ENCODE measurements around the gene MRAS. TPM values are rescaled to one million over a fixed set of nuclear protein-coding genes. Genes with fewer than 3 reads are reported as not detected.
A peak's percentile ranks its signal among the peaks of the same experiment; 100 is the strongest.
"Not testable (repeated sequence)": the region's sequence is repeated elsewhere in the genome, so short reads cannot be mapped to it uniquely, and the experiment has no call there.

Gene MRAS
- total and polyA plus RNA-seq, 5 experiments from 2014 or later: 0.13 TPM; not detected in 4

- H3K9me3 Mint-ChIP-seq: peaks cover 0 to 3% (median 0%) of the 10 kb centered on the region in 9 donors
- no peak overlapping the region for H3K27ac Mint-ChIP-seq
- H3K27me3 Mint-ChIP-seq: peaks cover 0 to 2% (median 0%) of the 10 kb centered on the region in 5 donors
- H3K36me3 Mint-ChIP-seq: no peaks in the 10 kb centered on the region
- no peaks in the 10 kb centered on the region for H3K4me1 Mint-ChIP-seq
- POLR2A ChIA-PET: no interaction called here
- DNase-seq: no peak
- H3K4me3 Mint-ChIP-seq: no peak overlapping the region
- ATAC-seq: no peak
Observed at GRCh38 chr3:138423316-138423715, 74.9 kb downstream of the MRAS start.

DNA sequence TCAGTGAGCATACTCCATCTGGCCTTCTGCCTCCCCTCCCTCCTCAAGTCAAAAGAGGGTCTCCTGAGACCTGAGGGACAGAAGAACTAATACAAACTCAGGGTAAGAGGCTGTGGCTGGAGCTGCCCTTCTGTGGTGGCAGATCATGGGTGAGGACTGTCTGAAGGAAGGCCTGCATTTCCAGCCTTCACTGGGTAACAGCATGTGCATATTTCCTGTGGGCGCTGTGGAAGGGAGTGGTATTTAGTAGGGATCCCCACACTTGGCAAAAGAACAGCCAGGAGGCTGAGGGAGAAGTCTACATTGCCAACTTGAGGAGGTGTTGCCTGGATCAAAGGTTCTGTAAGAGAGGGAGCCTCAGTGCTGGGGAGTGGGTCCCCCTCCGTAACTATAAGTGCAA lies 75.9 kb downstream of the MRAS start:
- no peak overlapping the region for H3K4me3 Mint-ChIP-seq
- no peak for ATAC-seq
- H3K36me3 Mint-ChIP-seq: no peaks in the 10 kb centered on the region
- H3K27ac Mint-ChIP-seq: no peak overlapping the region
- H3K27me3 Mint-ChIP-seq: peaks cover 0 to 4% (median 0%) of the 10 kb centered on the region in 5 donors
- DNase-seq: no peak
- H3K4me1 Mint-ChIP-seq: no peaks in the 10 kb centered on the region
- H3K9me3 Mint-ChIP-seq: peaks cover 0 to 3% (median 0%) of the 10 kb centered on the region in 9 donors
- POLR2A ChIA-PET: no interaction called here

- POLR2A ChIA-PET: no interaction called here
- Mint-ChIP-seq H3K36me3 (no peaks in the 10 kb centered on the region), H3K9me3 (peaks cover 0 to 3% (median 0%) of the 10 kb centered on the region in 9 donors), H3K27me3 (peaks cover under 1 to 7% (median 2%) of the 10 kb centered on the region in 5 donors), H3K4me3 (no peak overlapping the region), H3K4me1 (no peaks in the 10 kb centered on the region), H3K27ac (no peak overlapping the region)
- DNase-seq: no peak
- ATAC-seq: no peak
Observed at GRCh38 chr3:138426211-138426610, 77.8 kb downstream of the MRAS start.

DNA sequence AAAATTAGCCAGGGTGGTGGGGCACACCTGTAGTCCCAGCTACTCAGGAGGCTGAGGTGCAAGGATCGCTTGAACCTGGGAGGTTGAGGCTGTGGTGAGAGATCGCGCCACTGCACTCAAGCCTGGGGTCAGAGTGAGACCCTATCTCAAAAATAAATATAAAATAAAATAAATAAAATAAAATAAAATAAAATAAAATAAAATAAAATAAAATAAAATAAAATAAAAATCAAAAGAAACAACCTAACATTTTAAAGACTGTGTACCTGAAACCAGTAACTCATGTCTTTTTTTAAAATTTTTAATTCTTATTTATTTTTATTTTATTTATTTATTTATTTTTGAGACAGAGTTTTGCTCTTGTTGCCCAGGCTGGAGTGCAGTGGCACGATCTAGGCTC lies 78.4 kb downstream of the MRAS start:
- H3K4me3 Mint-ChIP-seq, H3K27ac Mint-ChIP-seq, DNase-seq, H3K4me1 Mint-ChIP-seq, POLR2A ChIA-PET, ATAC-seq, H3K36me3 Mint-ChIP-seq, H3K9me3 Mint-ChIP-seq: not testable (repeated sequence)
- peaks cover 4 to 11% (median 6%) of the 10 kb centered on the region in 5 donors for H3K27me3 Mint-ChIP-seq

DNA sequence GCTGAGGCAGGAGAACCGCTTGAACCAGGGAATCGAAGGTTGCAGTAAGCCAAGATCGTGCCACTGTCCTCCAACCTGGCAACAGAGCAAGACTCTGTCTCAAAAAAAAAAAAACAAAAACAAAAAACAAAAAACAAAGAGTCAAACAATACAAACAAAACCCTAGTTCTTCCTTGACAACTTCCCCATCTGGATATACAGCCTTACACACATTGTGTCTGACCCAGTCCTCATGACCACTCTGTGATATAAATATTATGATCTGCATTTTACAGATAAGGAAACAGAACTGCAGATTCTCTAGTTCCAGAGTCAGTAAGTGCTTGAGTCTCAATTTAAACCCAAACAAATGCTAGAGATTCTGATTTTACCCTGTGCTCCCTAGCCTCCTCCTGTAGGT lies 81.3 kb downstream of the MRAS start:
- Mint-ChIP-seq H3K9me3 (no peaks in the 10 kb centered on the region), H3K4me3 (no peak overlapping the region), H3K4me1 (peaks cover 3 to 12% (median 9%) of the 10 kb centered on the region in 4 donors), H3K27me3 (peaks cover 14 to 30% (median 25%) of the 10 kb centered on the region in 5 donors), H3K36me3 (peaks cover 0 to 2% (median 0%) of the 10 kb centered on the region in 3 donors), H3K27ac (no peak overlapping the region)
- no peak for ATAC-seq
- POLR2A ChIA-PET: no interaction called here
- no peak for DNase-seq

GRCh38 chr3:138432576-138433240 lies 84.3 kb downstream of the MRAS start:
- Mint-ChIP-seq H3K4me1 (peaks cover 5 to 16% (median 13%) of the 10 kb centered on the region in 4 donors), H3K9me3 (no peaks in the 10 kb centered on the region), H3K27me3 (peaks cover 25 to 51% (median 48%) of the 10 kb centered on the region in 5 donors), H3K4me3 (peak overlapping the region in 6 of 10 donors; percentile 20 to 82 (median 48)), H3K36me3 (peaks cover 0 to 2% (median 0%) of the 10 kb centered on the region in 3 donors), H3K27ac (no peak overlapping the region)
- ATAC-seq: no peak
- POLR2A ChIA-PET: no interaction called here
- DNase-seq: no peak

DNA sequence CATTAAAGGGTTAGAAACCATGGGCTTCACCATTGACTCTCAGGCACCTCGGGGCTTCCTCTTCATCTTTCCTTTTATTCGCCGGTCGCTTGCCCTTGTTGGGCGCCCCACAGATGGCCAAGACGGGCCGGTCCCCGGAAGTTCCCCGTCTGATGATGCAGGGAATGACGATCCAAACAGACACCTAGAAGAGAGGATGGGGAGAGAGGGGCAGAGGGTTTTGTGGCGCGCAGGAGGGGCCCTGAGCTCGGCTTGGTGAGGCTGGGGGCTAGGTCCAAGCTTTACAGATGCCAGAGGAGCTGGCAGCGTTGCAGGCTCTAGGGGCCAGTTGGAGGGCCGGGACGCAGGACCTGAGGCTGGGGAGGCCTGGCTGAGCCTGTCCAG lies 85.5 kb downstream of the MRAS start:
- H3K27ac Mint-ChIP-seq: peak overlapping the region in 1 of 10 donors; percentile 13
- no peak for ATAC-seq
- H3K27me3 Mint-ChIP-seq: peaks cover 26 to 62% (median 53%) of the 10 kb centered on the region in 5 donors
- H3K36me3 Mint-ChIP-seq: peaks cover 0 to 2% (median 0%) of the 10 kb centered on the region in 3 donors
- POLR2A ChIA-PET: interaction anchor here (1.1 kb wide), 1 partner anchor 16 kb away, joined by 3 read pairs; no protein-coding TSS in a partner anchor
- DNase-seq: no peak
- peaks cover 5 to 16% (median 13%) of the 10 kb centered on the region in 4 donors for H3K4me1 Mint-ChIP-seq
- H3K4me3 Mint-ChIP-seq: peak overlapping the region; percentile 55 to 82 (median 72)
- H3K9me3 Mint-ChIP-seq: no peaks in the 10 kb centered on the region

GRCh38 chr3:138434276-138434874 lies 86.0 kb downstream of the MRAS start, which contains the start of gene ESYT3:
Gene ESYT3 (plus strand): TSS chr3:138434616. CDS start chr3:138434799, 183 bp downstream.
- POLR2A ChIA-PET: interaction anchor here (1.1 kb wide), 1 partner anchor 17 kb away, joined by 3 read pairs; no protein-coding TSS in a partner anchor
- DNase-seq (peak in 5 of 10 donors; percentile 2 to 34 (median 19)), ATAC-seq (peak; percentile 87 to 96)
- peak within 1 kb of the TSS; percentile 60 to 82 (median 72) for H3K4me3 Mint-ChIP-seq
- H3K27me3 Mint-ChIP-seq: peaks cover 23 to 63% (median 51%) of the 10 kb centered on the region in 5 donors
- peaks cover 0 to 2% (median 0%) of the 10 kb centered on the region in 3 donors for H3K36me3 Mint-ChIP-seq
- peaks cover 5 to 16% (median 13%) of the 10 kb centered on the region in 4 donors for H3K4me1 Mint-ChIP-seq
- no peaks in the 10 kb centered on the region for H3K9me3 Mint-ChIP-seq
- H3K27ac Mint-ChIP-seq: peak within 1 kb of the TSS in 1 of 10 donors; percentile 13

DNA sequence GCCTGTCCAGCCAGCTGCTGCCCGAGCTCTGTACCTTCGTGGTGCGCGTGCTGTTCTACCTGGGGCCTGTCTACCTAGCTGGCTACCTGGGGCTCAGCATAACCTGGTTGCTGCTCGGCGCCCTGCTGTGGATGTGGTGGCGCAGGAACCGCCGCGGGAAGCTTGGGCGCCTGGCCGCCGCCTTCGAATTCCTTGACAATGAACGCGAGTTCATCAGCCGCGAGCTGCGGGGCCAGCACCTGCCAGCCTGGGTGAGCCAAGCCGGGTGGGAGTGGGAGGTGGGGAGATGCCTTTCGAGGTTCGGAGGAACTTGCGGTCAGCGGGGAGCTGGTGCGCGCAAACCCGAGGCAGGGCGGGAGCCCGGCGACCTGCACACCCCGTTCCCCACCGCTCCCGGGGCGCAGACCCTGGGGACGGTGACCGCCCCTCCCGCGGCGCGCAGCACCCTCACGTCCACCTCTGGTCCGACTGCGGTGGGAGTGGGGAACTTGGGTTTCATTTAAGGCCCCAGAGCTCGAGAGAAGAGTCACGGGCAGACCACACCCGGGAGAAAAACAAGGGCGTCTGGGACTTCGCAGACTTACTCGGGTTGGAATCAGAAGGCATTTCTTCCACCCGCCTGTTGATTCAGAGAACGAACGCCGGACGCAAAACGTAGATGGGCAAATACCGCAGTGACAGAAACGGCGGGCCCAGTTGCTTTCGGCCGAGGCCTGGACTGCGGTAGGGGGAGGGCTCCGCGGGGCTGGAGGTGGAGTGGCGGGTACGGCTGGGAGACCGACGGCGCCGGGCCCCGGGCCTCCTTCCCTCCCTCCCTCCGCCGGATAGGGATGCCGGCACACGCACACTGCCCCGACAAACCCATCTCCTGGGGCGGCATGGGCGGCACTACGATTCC lies 86.7 kb downstream of the MRAS start:
- no peak overlapping the region for H3K27ac Mint-ChIP-seq
- H3K9me3 Mint-ChIP-seq: no peaks in the 10 kb centered on the region
- peaks cover 0 to 2% (median 0%) of the 10 kb centered on the region in 3 donors for H3K36me3 Mint-ChIP-seq
- POLR2A ChIA-PET: interaction anchor here (0.9 to 1.1 kb wide), 2 partner anchors 18 to 481 kb away, joined by 3 read pairs; no protein-coding TSS in a partner anchor
- peak overlapping the region; percentile 52 to 74 (median 63) for H3K4me3 Mint-ChIP-seq
- peak in 1 of 2 donors; percentile 25 for ATAC-seq
- H3K27me3 Mint-ChIP-seq: peaks cover 25 to 63% (median 53%) of the 10 kb centered on the region in 5 donors
- H3K4me1 Mint-ChIP-seq: peaks cover 5 to 16% (median 13%) of the 10 kb centered on the region in 4 donors
- DNase-seq: peak in 1 of 10 donors; percentile 4

GRCh38 chr3:138435840-138436239 lies 87.5 kb downstream of the MRAS start:
- Mint-ChIP-seq H3K4me1 (peaks cover 5 to 16% (median 13%) of the 10 kb centered on the region in 4 donors), H3K27ac (no peak overlapping the region), H3K9me3 (no peaks in the 10 kb centered on the region), H3K27me3 (peaks cover 25 to 63% (median 53%) of the 10 kb centered on the region in 5 donors), H3K36me3 (peaks cover 0 to 2% (median 0%) of the 10 kb centered on the region in 3 donors), H3K4me3 (peak overlapping the region; percentile 27 to 74 (median 61))
- POLR2A ChIA-PET: interaction anchor here (0.9 kb wide), 1 partner anchor 480 kb away, joined by 3 read pairs; no protein-coding TSS in a partner anchor
- no peak for ATAC-seq
- no peak for DNase-seq

DNA sequence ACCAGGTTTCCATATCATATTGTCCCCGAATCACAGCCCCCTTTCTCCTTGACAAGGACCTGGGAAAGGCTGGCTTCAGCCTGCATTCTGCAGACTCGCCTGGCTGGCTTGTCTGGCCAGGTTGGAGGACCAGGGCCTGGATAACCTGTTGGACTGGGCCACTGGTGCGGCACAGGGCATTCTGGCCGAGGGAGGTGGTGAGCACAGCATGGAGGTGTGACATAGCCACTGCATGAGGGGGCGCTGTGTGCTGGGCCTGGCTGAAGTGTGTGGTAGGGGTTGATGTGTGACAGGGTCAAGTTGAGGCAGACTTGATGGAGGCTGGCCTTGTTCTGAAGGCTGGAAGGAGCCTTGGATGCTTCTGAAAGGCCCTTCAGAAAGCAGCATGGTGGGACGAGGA lies 88.9 kb downstream of the MRAS start:
- Mint-ChIP-seq H3K27me3 (peaks cover 24 to 53% (median 46%) of the 10 kb centered on the region in 5 donors), H3K4me1 (peaks cover 5 to 16% (median 13%) of the 10 kb centered on the region in 4 donors), H3K4me3 (no peak overlapping the region), H3K9me3 (no peaks in the 10 kb centered on the region), H3K36me3 (peaks cover 0 to 2% (median 0%) of the 10 kb centered on the region in 3 donors), H3K27ac (peak overlapping the region in 1 of 10 donors; percentile 83)
- ATAC-seq: no peak
- DNase-seq: no peak
- POLR2A ChIA-PET: no interaction called here

DNA sequence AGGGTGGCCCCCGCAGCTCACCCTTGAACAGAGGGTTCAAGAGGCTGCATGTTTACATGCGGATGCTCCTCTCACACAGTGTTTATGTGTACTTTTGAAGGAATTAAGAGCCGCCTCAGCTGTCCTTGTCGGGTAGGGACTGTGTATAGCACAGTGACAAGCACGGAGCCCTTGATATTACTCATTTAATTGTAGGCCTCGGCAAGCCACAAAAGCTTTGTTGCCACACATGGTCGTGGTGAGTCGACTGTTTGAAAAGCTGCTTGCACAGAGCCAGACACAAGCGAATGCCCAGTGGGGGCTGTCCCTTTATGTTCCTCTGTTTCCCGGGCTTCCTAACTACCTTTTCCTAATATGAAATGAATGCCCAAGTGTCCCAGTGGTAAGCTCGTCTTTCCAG lies 90.5 kb downstream of the MRAS start:
- Mint-ChIP-seq H3K9me3 (no peaks in the 10 kb centered on the region), H3K36me3 (peaks cover 0 to 1% (median 0%) of the 10 kb centered on the region in 3 donors), H3K4me3 (no peak overlapping the region), H3K27ac (no peak overlapping the region), H3K4me1 (peaks cover 3 to 10% (median 7%) of the 10 kb centered on the region in 4 donors), H3K27me3 (peaks cover 16 to 37% (median 36%) of the 10 kb centered on the region in 5 donors)
- DNase-seq: peak in 1 of 10 donors; percentile 43
- no peak for ATAC-seq
- POLR2A ChIA-PET: no interaction called here
